Activated CD8-positive, alpha-beta memory T cell treated with anti-CD3 and anti-CD28 coated beads for 36 hours (primary cell): ENCODE data around the gene MPP7. TPM values are rescaled to one million over a fixed set of nuclear protein-coding genes. Genes with fewer than 3 reads are reported as not detected.

ENCODE experiments used
- CTCF ChIA-PET: fragments of 350-600 bp; sonication (Branson Sonifier 250); formaldehyde crosslinking; loops from one replicate; lab custom pipeline; 2021; ENCODE audit warnings: antibody characterized with exemption; lab: Charles Lee
- POLR2A ChIA-PET: fragments of 350-600 bp; sonication (Branson Sonifier 250); formaldehyde crosslinking; loops from one replicate; lab custom pipeline; 2021; ENCODE audit warnings: antibody characterized with exemption; lab: Charles Lee
- total RNA-seq, 2 experiments: library from RNA; stranded (reverse); gene quantifications; one replicate each; pipeline ENCODE4 v1.2.3, GENCODE V29; 2021

MPP7 gene
- total RNA-seq, 2 experiments from 2014 or later: 4.5 to 5.8 TPM

- CTCF ChIA-PET: no interaction called here
- POLR2A ChIA-PET: no interaction called here
Measured at GRCh38 chr10:28315140-28315539, 12.3 kb upstream of the MPP7 start.

GRCh38 chr10:28314211-28314610, 11.3 kb upstream of the MPP7 start:
- CTCF ChIA-PET: interaction anchor here (0.7 to 2.2 kb wide), 3 partner anchors 16 to 1161 kb away, joined by 3 to 6 read pairs (median 3); no protein-coding TSS in a partner anchor
- POLR2A ChIA-PET: no interaction called here

GRCh38 chr10:28312572-28312971, 9.7 kb upstream of the MPP7 start:
- ChIA-PET CTCF (interaction anchor here (2.2 to 2.7 kb wide), 2 partner anchors 10 to 81 kb away, joined by 6 to 9 read pairs; partner anchors contain the start of gene MPP7), POLR2A (interaction anchor here (1.1 kb wide), 1 partner anchor 10 kb away, joined by 5 read pairs; the partner anchor contains the start of gene MPP7)

- CTCF ChIA-PET: interaction anchor here (2.7 kb wide), 1 partner anchor 8 kb away, joined by 9 read pairs; the partner anchor contains the start of gene MPP7
- POLR2A ChIA-PET: no interaction called here
Measured at GRCh38 chr10:28311104-28311503, 8.2 kb upstream of the MPP7 start.

GRCh38 chr10:28307267-28307666, 4.4 kb upstream of the MPP7 start:
- ChIA-PET CTCF (no interaction called here), POLR2A (no interaction called here)

- CTCF ChIA-PET: interaction anchor here (0.6 to 1.1 kb wide), 2 partner anchors 15 to 396 kb away, joined by 3 to 4 read pairs; no protein-coding TSS in a partner anchor
- POLR2A ChIA-PET: no interaction called here
Measured at GRCh38 chr10:28305553-28305952, 2.7 kb upstream of the MPP7 start.

GRCh38 chr10:28304032-28304571, 1.2 kb upstream of the MPP7 start:
- ChIA-PET POLR2A (interaction anchor here (1.1 to 1.5 kb wide), 2 partner anchors 27 to 41 kb away, joined by 3 to 6 read pairs; no protein-coding TSS in a partner anchor), CTCF (interaction anchor here (0.9 to 5.3 kb wide), 9 partner anchors 9 to 76 kb away, joined by 3 to 43 read pairs (median 5); no protein-coding TSS in a partner anchor)

- CTCF ChIA-PET: interaction anchor here (0.9 to 5.3 kb wide), 6 partner anchors 10 to 78 kb away, joined by 5 to 43 read pairs (median 8); no protein-coding TSS in a partner anchor
Measured at GRCh38 chr10:28302012-28302637, 739 bp downstream of the MPP7 start.

GRCh38 chr10:28300027-28300426, 2.8 kb downstream of the MPP7 start:
- CTCF ChIA-PET: interaction anchor here (5.3 kb wide), 1 partner anchor 80 kb away, joined by 43 read pairs; no protein-coding TSS in a partner anchor

More at GRCh38 chr10:28302012-28302637, 739 bp downstream of the MPP7 start:
- POLR2A ChIA-PET: interaction anchor here (1.4 to 1.8 kb wide), 3 partner anchors 33 to 79 kb away, joined by 8 to 13 read pairs (median 11); no protein-coding TSS in a partner anchor

GRCh38 chr10:28298951-28299350, 3.9 kb downstream of the MPP7 start:
- POLR2A ChIA-PET: no interaction called here
- CTCF ChIA-PET: interaction anchor here (1.0 to 5.3 kb wide), 4 partner anchors 28 to 98 kb away, joined by 3 to 43 read pairs (median 4); no protein-coding TSS in a partner anchor

More at GRCh38 chr10:28300027-28300426, 2.8 kb downstream of the MPP7 start:
- POLR2A ChIA-PET: interaction anchor here (0.6 kb wide), 1 partner anchor 83 kb away, joined by 3 read pairs; no protein-coding TSS in a partner anchor

- ChIA-PET POLR2A (no interaction called here), CTCF (interaction anchor here (0.6 to 1.7 kb wide), 5 partner anchors 8 to 105 kb away, joined by 3 to 5 read pairs (median 4); no protein-coding TSS in a partner anchor)
Measured at GRCh38 chr10:28296023-28296422, 6.8 kb downstream of the MPP7 start.

GRCh38 chr10:28295336-28295735, 7.5 kb downstream of the MPP7 start:
- ChIA-PET CTCF (interaction anchor here (1.0 to 1.5 kb wide), 3 partner anchors 8 to 87 kb away, joined by 3 to 5 read pairs (median 4); no protein-coding TSS in a partner anchor), POLR2A (no interaction called here)

- CTCF ChIA-PET: interaction anchor here (1.2 kb wide), 1 partner anchor 9 kb away, joined by 4 read pairs; no protein-coding TSS in a partner anchor
- POLR2A ChIA-PET: no interaction called here
Measured at GRCh38 chr10:28294809-28295208, 8.1 kb downstream of the MPP7 start.

GRCh38 chr10:28294169-28294532, 8.7 kb downstream of the MPP7 start:
- ChIA-PET POLR2A (no interaction called here), CTCF (interaction anchor here (1.6 kb wide), 1 partner anchor 87 kb away, joined by 5 read pairs; no protein-coding TSS in a partner anchor)

GRCh38 chr10:28293236-28294168, 9.4 kb downstream of the MPP7 start:
- POLR2A ChIA-PET: no interaction called here
- CTCF ChIA-PET: interaction anchor here (0.7 to 1.6 kb wide), 2 partner anchors 88 to 510 kb away, joined by 3 to 5 read pairs; no protein-coding TSS in a partner anchor

- ChIA-PET POLR2A (no interaction called here), CTCF (interaction anchor here (0.7 kb wide), 1 partner anchor 88 kb away, joined by 3 read pairs; no protein-coding TSS in a partner anchor)
Measured at GRCh38 chr10:28291881-28292297, 11.0 kb downstream of the MPP7 start.

- CTCF ChIA-PET: no interaction called here
Measured at GRCh38 chr10:28285816-28286215, 17.0 kb downstream of the MPP7 start.

GRCh38 chr10:28284126-28284525, 18.7 kb downstream of the MPP7 start:
- POLR2A ChIA-PET: no interaction called here
- CTCF ChIA-PET: no interaction called here

More at GRCh38 chr10:28285816-28286215, 17.0 kb downstream of the MPP7 start:
- POLR2A ChIA-PET: no interaction called here
